WERI-Rb-1 (cell line): ENCODE measurements around the gene MYO1C.
A peak's percentile ranks its signal among the peaks of the same experiment; 100 is the strongest.

ENCODE experiments used
- DNase-seq: peaks from one replicate; pipeline ENCODE4 v3.0.0-alpha.2; 2020
- H3K27ac ChIP-seq: fragments of 250-450 bp; sonication (Bioruptor Pico); 2 replicates; pipeline ENCODE4 v1.5.1; 2020; ENCODE audit warnings: mild to moderate bottlenecking, moderate library complexity
- H3K27me3 ChIP-seq: fragments of 250-450 bp; sonication (Bioruptor Pico); 2 replicates; pipeline ENCODE4 v1.5.1; 2021; ENCODE audit warnings: mild to moderate bottlenecking, low read depth, moderate library complexity; ENCODE audit not compliant: insufficient read depth, severe bottlenecking
- H3K36me3 ChIP-seq: fragments of 250-450 bp; sonication (Bioruptor Pico); 2 replicates; pipeline ENCODE4 v1.5.1; 2020; ENCODE audit warnings: mild to moderate bottlenecking, moderate library complexity
- H3K4me3 ChIP-seq: 2 replicates; pipeline ENCODE4 v1.5.1; 2011; ENCODE audit warnings: low read depth, mild to moderate bottlenecking, control low read depth, low read length
- H3K9me3 ChIP-seq: fragments of 250-450 bp; sonication (Bioruptor Pico); 2 replicates; pipeline ENCODE4 v1.5.1; 2021; ENCODE audit warnings: mild to moderate bottlenecking, moderate library complexity; ENCODE audit not compliant: severe bottlenecking
- TF ChIP-seq, protein P1 (sequence below): IDR thresholded peaks from 2 replicates; pipeline ENCODE4 v1.5.1; 2011; ENCODE audit warnings: low read depth, mild to moderate bottlenecking, control low read depth, inconsistent platforms, low read length

Gene MYO1C

DNA sequence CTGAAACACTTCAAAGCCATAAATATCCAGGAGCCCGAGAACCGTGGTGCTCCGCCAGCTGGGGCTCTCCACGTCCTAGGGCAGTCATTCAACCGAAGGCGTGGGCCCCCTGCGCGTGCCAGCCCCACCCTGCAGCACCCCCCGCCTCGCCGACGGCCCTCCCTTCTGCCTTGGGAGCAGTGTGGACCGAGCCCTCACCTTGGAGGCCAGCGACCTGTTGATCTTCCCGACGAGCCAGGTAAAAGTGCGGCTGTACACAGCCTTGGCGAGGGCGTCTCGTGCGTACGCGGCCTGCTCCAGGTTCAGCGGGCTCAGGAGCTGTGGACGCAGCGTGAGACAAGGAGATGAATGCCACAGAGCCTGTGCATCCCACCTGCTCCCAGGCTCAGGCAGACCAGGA lies 14.1 kb downstream of the MYO1C start:
- H3K27me3 ChIP-seq, result no peaks in the 10 kb centered on the region
- no peak overlapping the region for H3K27ac ChIP-seq
- peaks cover 42% of the 10 kb centered on the region for H3K36me3 ChIP-seq
- no peak overlapping the region for H3K4me3 ChIP-seq
- TF ChIP-seq, protein P1, sequence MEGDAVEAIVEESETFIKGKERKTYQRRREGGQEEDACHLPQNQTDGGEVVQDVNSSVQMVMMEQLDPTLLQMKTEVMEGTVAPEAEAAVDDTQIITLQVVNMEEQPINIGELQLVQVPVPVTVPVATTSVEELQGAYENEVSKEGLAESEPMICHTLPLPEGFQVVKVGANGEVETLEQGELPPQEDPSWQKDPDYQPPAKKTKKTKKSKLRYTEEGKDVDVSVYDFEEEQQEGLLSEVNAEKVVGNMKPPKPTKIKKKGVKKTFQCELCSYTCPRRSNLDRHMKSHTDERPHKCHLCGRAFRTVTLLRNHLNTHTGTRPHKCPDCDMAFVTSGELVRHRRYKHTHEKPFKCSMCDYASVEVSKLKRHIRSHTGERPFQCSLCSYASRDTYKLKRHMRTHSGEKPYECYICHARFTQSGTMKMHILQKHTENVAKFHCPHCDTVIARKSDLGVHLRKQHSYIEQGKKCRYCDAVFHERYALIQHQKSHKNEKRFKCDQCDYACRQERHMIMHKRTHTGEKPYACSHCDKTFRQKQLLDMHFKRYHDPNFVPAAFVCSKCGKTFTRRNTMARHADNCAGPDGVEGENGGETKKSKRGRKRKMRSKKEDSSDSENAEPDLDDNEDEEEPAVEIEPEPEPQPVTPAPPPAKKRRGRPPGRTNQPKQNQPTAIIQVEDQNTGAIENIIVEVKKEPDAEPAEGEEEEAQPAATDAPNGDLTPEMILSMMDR, result no peak
- no peaks in the 10 kb centered on the region for H3K9me3 ChIP-seq
- DNase-seq, result no peak

DNA sequence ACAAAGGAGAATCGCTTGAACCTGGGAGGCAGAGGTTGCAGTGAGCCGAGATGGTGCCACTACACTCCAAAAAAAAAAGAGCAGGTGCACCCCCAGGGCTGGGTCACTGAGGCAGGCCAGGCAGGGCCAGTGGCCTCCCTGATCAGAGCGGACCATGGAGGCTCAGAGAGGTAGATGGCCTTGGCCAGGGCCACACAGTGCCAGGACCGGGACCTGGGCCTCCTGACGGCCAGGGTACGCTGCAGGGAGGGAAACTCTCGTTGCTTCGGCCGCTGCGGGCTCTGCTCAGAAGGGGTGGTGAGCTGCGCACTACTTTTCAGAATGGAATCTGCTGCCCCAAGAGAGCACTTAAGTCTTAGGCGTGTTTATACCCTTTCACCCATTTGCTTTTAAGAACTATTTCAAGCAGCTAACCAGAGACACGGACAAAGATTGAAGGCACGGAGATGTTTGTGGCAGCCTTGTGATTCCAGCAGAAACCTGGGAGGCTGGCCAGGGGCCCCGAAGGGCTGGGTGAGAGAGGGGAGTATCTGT lies 17.1 kb downstream of the MYO1C start:
- Histone ChIP-seq H3K4me3 (no peak overlapping the region), H3K9me3 (no peaks in the 10 kb centered on the region), H3K36me3 (peaks cover 25% of the 10 kb centered on the region), H3K27ac (no peak overlapping the region; the same call in 1 of the 2 replicates), H3K27me3 (no peaks in the 10 kb centered on the region)
- DNase-seq, result no peak
- TF ChIP-seq, protein P1, result no peak

DNA sequence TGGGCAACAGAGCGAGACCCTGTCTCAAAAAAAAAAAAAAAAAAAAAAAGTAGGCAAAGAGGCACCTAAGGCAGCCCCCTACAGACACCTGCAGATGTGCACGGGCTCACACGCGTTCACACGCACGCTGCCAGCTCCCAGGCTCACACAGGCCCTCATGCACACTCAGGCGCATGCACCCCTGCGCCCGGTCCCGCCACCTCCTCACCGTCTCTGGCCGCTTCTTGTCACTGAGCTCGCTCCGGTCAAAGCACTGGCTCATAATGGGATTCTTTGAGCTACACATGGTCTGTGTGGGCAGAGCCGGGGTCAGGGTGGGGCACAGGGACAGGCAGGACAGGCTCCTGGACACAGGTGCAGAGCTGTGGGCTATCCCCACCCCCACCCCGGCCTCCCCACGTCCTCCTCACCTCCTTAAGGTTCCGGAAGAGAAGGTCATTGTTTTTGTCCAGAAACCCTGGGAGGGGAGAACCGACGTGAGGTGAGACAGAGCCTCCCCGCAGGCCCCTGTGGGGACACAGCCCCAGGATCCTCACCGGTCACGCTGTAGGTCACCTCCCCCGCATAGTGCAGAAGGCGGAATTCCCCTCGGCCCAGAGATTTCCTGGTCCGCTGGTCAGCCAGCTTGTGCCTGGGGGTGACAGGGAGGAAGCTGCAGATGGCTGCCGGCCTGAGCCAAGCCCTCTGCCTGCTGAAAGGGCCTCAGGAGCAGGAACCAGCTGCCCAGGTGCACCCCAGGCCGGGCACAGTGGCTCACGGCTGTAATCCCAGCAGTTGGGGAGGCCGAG lies 17.9 kb downstream of the MYO1C start:
- no peaks in the 10 kb centered on the region for H3K9me3 ChIP-seq
- peak overlapping the region; percentile 16; the same call in 1 of the 2 replicates for H3K27ac ChIP-seq
- H3K27me3 ChIP-seq, result no peaks in the 10 kb centered on the region
- TF ChIP-seq, protein P1, result no peak
- peaks cover 27% of the 10 kb centered on the region for H3K36me3 ChIP-seq
- peak; percentile 43 for DNase-seq
- no peak overlapping the region for H3K4me3 ChIP-seq

DNA sequence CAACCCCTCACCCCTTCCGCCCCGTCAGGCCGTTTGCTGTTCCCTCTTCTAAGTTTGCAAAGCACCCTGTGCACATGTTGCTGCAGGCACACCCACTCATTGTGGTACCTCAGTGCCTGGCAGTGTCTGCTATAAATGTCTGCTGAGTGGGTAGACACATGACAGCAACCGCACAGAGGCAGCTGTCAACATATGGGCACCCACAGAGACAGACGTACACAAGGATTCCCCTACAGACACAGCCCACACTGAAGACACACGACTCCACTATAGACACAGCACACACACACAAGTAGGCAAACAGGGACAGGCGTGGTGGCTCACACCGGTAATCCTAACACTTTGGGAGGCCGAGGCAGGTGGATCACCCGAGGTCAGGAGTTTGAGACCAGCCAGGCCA lies 18.6 kb downstream of the MYO1C start:
- Histone ChIP-seq H3K27ac (no peak overlapping the region), H3K4me3 (no peak overlapping the region), H3K27me3 (no peaks in the 10 kb centered on the region), H3K36me3 (peaks cover 29% of the 10 kb centered on the region), H3K9me3 (no peaks in the 10 kb centered on the region)
- TF ChIP-seq, protein P1, result no peak
- DNase-seq, result no peak

DNA sequence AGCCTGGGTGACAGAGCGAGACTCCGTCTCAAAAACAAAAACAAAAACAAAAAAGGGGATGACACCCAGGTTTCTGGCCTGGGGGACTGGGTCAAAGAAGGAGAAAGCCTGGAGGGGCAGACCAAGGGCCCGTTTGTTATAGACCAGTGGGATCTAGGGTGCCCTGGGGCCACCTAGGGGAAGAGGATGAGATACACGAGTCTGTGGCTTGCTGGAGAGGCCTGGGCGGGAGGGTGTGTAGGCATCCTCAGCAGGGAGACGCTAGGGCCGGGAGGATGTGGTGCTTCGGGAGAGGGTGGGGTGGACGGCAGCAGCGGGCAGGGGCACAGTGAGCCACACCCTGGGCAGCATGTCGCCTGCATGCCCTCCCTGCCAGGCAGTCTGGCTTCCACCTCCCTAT lies 19.3 kb downstream of the MYO1C start:
- Histone ChIP-seq H3K36me3 (peaks cover 31% of the 10 kb centered on the region), H3K9me3 (no peaks in the 10 kb centered on the region), H3K27ac (no peak overlapping the region), H3K27me3 (no peaks in the 10 kb centered on the region), H3K4me3 (no peak overlapping the region)
- peak; percentile 42 for DNase-seq
- TF ChIP-seq, protein P1, result peak; percentile 47
